NT2/D1 (cell line): ENCODE data around the gene MAP1B.

Experiments
- DNase-seq: peaks from one replicate; pipeline ENCODE4 v3.0.0-alpha.2; 2011; ENCODE audit warnings: low read depth, low spot score
- H3K27me3 ChIP-seq: 2 replicates; pipeline ENCODE4 v1.6.0; 2011; ENCODE audit warnings: mild to moderate bottlenecking; ENCODE audit not compliant: insufficient read length, insufficient read depth
- H3K36me3 ChIP-seq: 2 replicates; pipeline ENCODE4 v1.6.1; 2011; ENCODE audit warnings: mild to moderate bottlenecking, low read length, mixed read lengths; ENCODE audit not compliant: insufficient read depth, insufficient read length
- H3K4me1 ChIP-seq: 2 replicates; pipeline ENCODE4 v1.5.1; 2011; ENCODE audit not compliant: insufficient read depth, insufficient read length
- H3K4me3 ChIP-seq: 2 replicates; pipeline ENCODE4 v1.5.1; 2011; ENCODE audit warnings: low read depth; ENCODE audit not compliant: insufficient read length
- H3K9ac ChIP-seq: 2 replicates; pipeline ENCODE4 v1.6.0; 2011; ENCODE audit warnings: low read depth; ENCODE audit not compliant: insufficient read length
- H3K9me3 ChIP-seq: 2 replicates; pipeline ENCODE4 v1.5.1; 2011; ENCODE audit warnings: mild to moderate bottlenecking, low read length; ENCODE audit not compliant: insufficient read depth
- SUZ12 ChIP-seq: IDR thresholded peaks from 2 replicates; pipeline ENCODE4 v1.6.1; 2011; ENCODE audit not compliant: insufficient read length, insufficient read depth; ENCODE audit errors: extremely low read depth
- YY1 ChIP-seq: IDR thresholded peaks from 2 replicates; pipeline ENCODE4 v1.6.1; 2011; ENCODE audit not compliant: insufficient read length, insufficient read depth
- ZNF274 ChIP-seq: IDR thresholded peaks from 2 replicates; pipeline ENCODE4 v1.6.1; 2011; ENCODE audit warnings: mild to moderate bottlenecking, low read depth, low read length

Gene MAP1B

GRCh38 chr5:72134226-72134899 is 27.1 kb downstream of the MAP1B start:
- no peak overlapping the region for H3K9ac ChIP-seq
- H3K4me1 ChIP-seq: no peaks in the 10 kb centered on the region
- TF ChIP-seq ZNF274 (no peak), SUZ12 (no peak), YY1 (no peak)
- H3K4me3 ChIP-seq: no peak overlapping the region
- peaks cover 65% of the 10 kb centered on the region for H3K36me3 ChIP-seq
- no peaks in the 10 kb centered on the region for H3K27me3 ChIP-seq
- H3K9me3 ChIP-seq: no peaks in the 10 kb centered on the region
- no peak for DNase-seq

- no peaks in the 10 kb centered on the region for H3K9me3 ChIP-seq
- TF ChIP-seq ZNF274: no peak
- no peak for TF ChIP-seq YY1
- TF ChIP-seq SUZ12: no peak
- no peaks in the 10 kb centered on the region for H3K4me1 ChIP-seq
- no peak overlapping the region for H3K9ac ChIP-seq
- no peak overlapping the region for H3K4me3 ChIP-seq
- no peaks in the 10 kb centered on the region for H3K27me3 ChIP-seq
- DNase-seq: no peak
- peaks cover 70% of the 10 kb centered on the region for H3K36me3 ChIP-seq
Observed at GRCh38 chr5:72137826-72138409, 30.6 kb downstream of the MAP1B start.

GRCh38 chr5:72138943-72139521 is 31.8 kb downstream of the MAP1B start:
- no peak for TF ChIP-seq SUZ12
- no peak for TF ChIP-seq ZNF274
- TF ChIP-seq YY1: no peak
- Histone ChIP-seq H3K36me3 (peaks cover 67% of the 10 kb centered on the region), H3K27me3 (no peaks in the 10 kb centered on the region), H3K9ac (no peak overlapping the region), H3K9me3 (no peaks in the 10 kb centered on the region), H3K4me1 (no peaks in the 10 kb centered on the region), H3K4me3 (no peak overlapping the region)
- no peak for DNase-seq

- Histone ChIP-seq H3K36me3 (peaks cover 50% of the 10 kb centered on the region), H3K4me3 (no peak overlapping the region), H3K4me1 (no peaks in the 10 kb centered on the region), H3K9ac (no peak overlapping the region), H3K9me3 (no peaks in the 10 kb centered on the region), H3K27me3 (no peaks in the 10 kb centered on the region)
- DNase-seq: no peak
- no peak for TF ChIP-seq ZNF274
- no peak for TF ChIP-seq YY1
- TF ChIP-seq SUZ12: no peak
Observed at GRCh38 chr5:72140711-72141110, 33.4 kb downstream of the MAP1B start.

GRCh38 chr5:72141440-72142355 is 34.4 kb downstream of the MAP1B start:
- Histone ChIP-seq H3K9ac (no peak overlapping the region), H3K27me3 (no peaks in the 10 kb centered on the region), H3K4me1 (no peaks in the 10 kb centered on the region), H3K4me3 (no peak overlapping the region), H3K9me3 (no peaks in the 10 kb centered on the region), H3K36me3 (peaks cover 50% of the 10 kb centered on the region)
- DNase-seq: no peak
- no peak for TF ChIP-seq ZNF274
- TF ChIP-seq YY1: no peak
- TF ChIP-seq SUZ12: no peak

- H3K27me3 ChIP-seq: no peaks in the 10 kb centered on the region
- no peak overlapping the region for H3K4me3 ChIP-seq
- no peaks in the 10 kb centered on the region for H3K9me3 ChIP-seq
- H3K4me1 ChIP-seq: no peaks in the 10 kb centered on the region
- peaks cover 64% of the 10 kb centered on the region for H3K36me3 ChIP-seq
- H3K9ac ChIP-seq: no peak overlapping the region
- no peak for DNase-seq
- no peak for TF ChIP-seq SUZ12
- TF ChIP-seq ZNF274: no peak
- no peak for TF ChIP-seq YY1
Observed at GRCh38 chr5:72144762-72145161, 37.5 kb downstream of the MAP1B start.

- Histone ChIP-seq H3K9me3 (no peaks in the 10 kb centered on the region), H3K36me3 (peaks cover 60% of the 10 kb centered on the region), H3K9ac (no peak overlapping the region), H3K27me3 (no peaks in the 10 kb centered on the region), H3K4me3 (no peak overlapping the region), H3K4me1 (no peaks in the 10 kb centered on the region)
- TF ChIP-seq YY1 (no peak), ZNF274 (no peak), SUZ12 (no peak)
- no peak for DNase-seq
Observed at GRCh38 chr5:72145348-72145747, 38.1 kb downstream of the MAP1B start.
